Breast epithelium (tissue), 4 donors: ENCODE data around the gene ACAP2. TPM values are rescaled to one million over a fixed set of nuclear protein-coding genes. Genes with fewer than 3 reads are reported as not detected.

Source experiments
- DNase-seq, 2 donors: peaks; one replicate each; pipeline ENCODE4 v3.0.0-alpha.2; 2019; ENCODE audit warnings: low spot score in 2 of 2
- H3K27ac ChIP-seq, 2 donors: fragments of 200-600 bp; sonication (generic) in 1 of 2; one replicate each; pipeline ENCODE4 v1.5.1; 2016 to 2019; ENCODE audit warnings: mild to moderate bottlenecking in 1 of 2
- H3K27me3 ChIP-seq, 2 donors: fragments of 200-600 bp; sonication (generic) in 1 of 2; one replicate each; pipeline versions ENCODE4 v1.5.1 to v1.6.0; 2017 to 2019; ENCODE audit warnings: control low read depth in 1 of 2, mild to moderate bottlenecking in 1 of 2
- H3K36me3 ChIP-seq: fragments of 200-600 bp; one replicate; pipeline ENCODE4 v1.5.1; 2019
- H3K4me1 ChIP-seq, 2 donors: fragments of 200-600 bp; sonication (generic); one replicate each; pipeline ENCODE4 v1.5.1; 2016 to 2019; ENCODE audit warnings: control low read depth in 1 of 2
- H3K4me3 ChIP-seq, 3 donors: fragments of 200-600 bp; sonication (generic); 1 replicate in 2 of 3; 2 replicates in 1 of 3; pipeline ENCODE4 v1.5.1; 2016 to 2019; ENCODE audit warnings: mild to moderate bottlenecking in 3 of 3, moderate library complexity in 2 of 3
- H3K9me3 ChIP-seq, 2 donors: fragments of 200-600 bp; sonication (generic) in 1 of 2; one replicate each; pipeline ENCODE4 v1.5.1; 2016 to 2019; ENCODE audit warnings: control low read depth in 1 of 2
- POLR2A ChIP-seq: fragments of 450-650 bp; IDR thresholded peaks from one replicate; pipeline ENCODE4 v1.6.1; 2016; ENCODE audit warnings: antibody characterized with exemption, mild to moderate bottlenecking, moderate library complexity
- POLR2AphosphoS5 ChIP-seq, 3 donors: sonication (generic); formaldehyde crosslinking; IDR thresholded peaks; one replicate each; pipeline ENCODE4 v1.6.1; 2017; ENCODE audit warnings: antibody characterized with exemption in 3 of 3
- intact Hi-C: fragments of 100-400 bp; cut with DNase I; formaldehyde crosslinking; loops from one replicate; pipeline ENCODE4 v1.15.1; 2023; ENCODE audit warnings: low total_unique reads
- total RNA-seq, 3 donors: library from RNA; depleted of rRNA; stranded (reverse); fragments of >200 nt; gene quantifications; one replicate each; pipeline ENCODE4 v1.1.0, GENCODE V29; 2016
- TF ChIP-seq, protein P1 (sequence below), 3 donors: fragments of 450-650 bp; IDR thresholded peaks; one replicate each; pipeline ENCODE4 v1.5.1; 2016 to 2017; ENCODE audit warnings: antibody characterized with exemption in 3 of 3, mild to moderate bottlenecking in 3 of 3, moderate library complexity in 3 of 3

ACAP2 gene
- total RNA-seq, 3 donors from 2014 or later: 60.0 to 87.1 (median 63.0) TPM

DNA sequence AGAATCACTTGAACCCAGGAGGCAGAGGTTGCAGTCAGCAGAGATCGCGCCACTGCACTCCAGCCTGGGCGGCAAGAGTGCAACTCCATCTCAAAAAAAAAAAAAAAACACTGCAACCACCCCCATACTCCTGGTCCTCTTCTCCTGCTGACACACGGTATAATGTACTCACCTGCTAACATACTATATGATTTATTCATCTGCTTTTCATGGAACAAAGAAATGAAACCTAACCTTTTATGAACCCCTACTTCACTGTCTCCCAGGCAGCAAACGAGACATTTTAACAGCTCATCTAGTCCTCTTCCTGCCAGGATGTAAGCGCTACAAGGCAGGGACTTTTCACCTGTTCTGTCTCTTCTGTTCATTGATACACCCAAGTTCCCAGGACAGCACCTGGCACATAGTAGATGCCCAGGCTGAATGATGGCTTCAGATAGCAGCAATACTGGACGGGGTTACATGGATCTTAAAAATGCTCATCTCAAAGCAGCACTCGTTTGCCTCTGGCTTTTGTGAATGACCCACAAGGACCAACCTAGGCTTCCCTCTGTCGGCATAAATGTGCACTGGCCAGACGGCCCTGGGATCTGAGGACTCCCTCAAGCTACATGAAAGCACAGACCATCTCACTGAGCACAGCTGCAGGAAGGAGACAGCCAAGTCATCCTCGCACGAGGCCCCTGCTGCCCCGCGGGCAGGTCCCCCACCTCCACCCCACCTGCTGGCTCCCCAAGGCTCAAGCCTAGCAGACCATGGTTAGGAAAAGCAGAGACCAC is 192.2 kb downstream of the ACAP2 start:
- TF ChIP-seq POLR2A: no peak
- TF ChIP-seq POLR2AphosphoS5 (IDR thresholded peaks at IDR 0.05): peak in 1 of 3 donors; percentile 14
- TF ChIP-seq, protein P1, sequence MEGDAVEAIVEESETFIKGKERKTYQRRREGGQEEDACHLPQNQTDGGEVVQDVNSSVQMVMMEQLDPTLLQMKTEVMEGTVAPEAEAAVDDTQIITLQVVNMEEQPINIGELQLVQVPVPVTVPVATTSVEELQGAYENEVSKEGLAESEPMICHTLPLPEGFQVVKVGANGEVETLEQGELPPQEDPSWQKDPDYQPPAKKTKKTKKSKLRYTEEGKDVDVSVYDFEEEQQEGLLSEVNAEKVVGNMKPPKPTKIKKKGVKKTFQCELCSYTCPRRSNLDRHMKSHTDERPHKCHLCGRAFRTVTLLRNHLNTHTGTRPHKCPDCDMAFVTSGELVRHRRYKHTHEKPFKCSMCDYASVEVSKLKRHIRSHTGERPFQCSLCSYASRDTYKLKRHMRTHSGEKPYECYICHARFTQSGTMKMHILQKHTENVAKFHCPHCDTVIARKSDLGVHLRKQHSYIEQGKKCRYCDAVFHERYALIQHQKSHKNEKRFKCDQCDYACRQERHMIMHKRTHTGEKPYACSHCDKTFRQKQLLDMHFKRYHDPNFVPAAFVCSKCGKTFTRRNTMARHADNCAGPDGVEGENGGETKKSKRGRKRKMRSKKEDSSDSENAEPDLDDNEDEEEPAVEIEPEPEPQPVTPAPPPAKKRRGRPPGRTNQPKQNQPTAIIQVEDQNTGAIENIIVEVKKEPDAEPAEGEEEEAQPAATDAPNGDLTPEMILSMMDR (IDR thresholded peaks at IDR 0.05): peak in 1 of 3 donors; percentile 32
- DNase-seq: no peak
- intact Hi-C loops: no loop called here
- H3K9me3 ChIP-seq: no peaks in the 10 kb centered on the region
- H3K36me3 ChIP-seq: no peaks in the 10 kb centered on the region
- H3K27ac ChIP-seq: peak overlapping the region in 1 of 2 donors; percentile 1
- H3K4me3 ChIP-seq: no peak overlapping the region
- H3K27me3 ChIP-seq: no peaks in the 10 kb centered on the region
- H3K4me1 ChIP-seq: no peaks in the 10 kb centered on the region

DNA sequence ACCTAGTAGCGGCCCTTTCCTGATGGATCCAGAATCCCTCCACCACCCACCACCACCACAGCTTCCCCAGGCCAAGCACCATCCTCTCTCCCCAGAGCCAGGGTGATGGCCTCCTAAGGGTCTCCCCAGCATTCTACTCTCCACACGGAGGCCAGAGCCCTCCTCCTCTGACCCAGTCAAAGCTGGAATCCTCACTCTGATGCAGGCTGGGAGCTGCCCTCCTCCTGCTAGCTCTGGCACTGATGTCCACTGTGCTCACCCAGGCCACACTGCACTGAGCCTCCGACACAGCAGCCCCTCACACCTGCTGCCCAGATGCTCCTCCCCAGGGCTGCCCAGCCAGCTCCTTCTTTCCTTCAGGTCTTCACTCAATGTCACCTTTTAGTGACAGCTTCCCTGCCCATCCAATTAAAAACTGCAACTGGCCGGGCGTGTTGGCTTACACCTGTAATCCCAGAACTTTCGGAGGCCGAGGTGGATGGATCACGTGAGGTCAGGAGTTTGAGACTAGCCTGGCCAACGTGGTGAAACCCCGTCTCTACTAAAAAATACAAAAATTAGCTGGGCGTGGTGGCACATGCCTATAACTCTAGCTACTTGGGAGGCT is 192.9 kb downstream of the ACAP2 start:
- no peaks in the 10 kb centered on the region for H3K36me3 ChIP-seq
- no peaks in the 10 kb centered on the region for H3K4me1 ChIP-seq
- no peaks in the 10 kb centered on the region for H3K9me3 ChIP-seq
- H3K4me3 ChIP-seq: no peak overlapping the region
- H3K27ac ChIP-seq: no peak overlapping the region
- no peaks in the 10 kb centered on the region for H3K27me3 ChIP-seq
- intact Hi-C loops: no loop called here
- DNase-seq: no peak
- no peak for TF ChIP-seq POLR2A
- TF ChIP-seq, protein P1 (IDR thresholded peaks at IDR 0.05): no peak
- TF ChIP-seq POLR2AphosphoS5 (IDR thresholded peaks at IDR 0.05): no peak

DNA sequence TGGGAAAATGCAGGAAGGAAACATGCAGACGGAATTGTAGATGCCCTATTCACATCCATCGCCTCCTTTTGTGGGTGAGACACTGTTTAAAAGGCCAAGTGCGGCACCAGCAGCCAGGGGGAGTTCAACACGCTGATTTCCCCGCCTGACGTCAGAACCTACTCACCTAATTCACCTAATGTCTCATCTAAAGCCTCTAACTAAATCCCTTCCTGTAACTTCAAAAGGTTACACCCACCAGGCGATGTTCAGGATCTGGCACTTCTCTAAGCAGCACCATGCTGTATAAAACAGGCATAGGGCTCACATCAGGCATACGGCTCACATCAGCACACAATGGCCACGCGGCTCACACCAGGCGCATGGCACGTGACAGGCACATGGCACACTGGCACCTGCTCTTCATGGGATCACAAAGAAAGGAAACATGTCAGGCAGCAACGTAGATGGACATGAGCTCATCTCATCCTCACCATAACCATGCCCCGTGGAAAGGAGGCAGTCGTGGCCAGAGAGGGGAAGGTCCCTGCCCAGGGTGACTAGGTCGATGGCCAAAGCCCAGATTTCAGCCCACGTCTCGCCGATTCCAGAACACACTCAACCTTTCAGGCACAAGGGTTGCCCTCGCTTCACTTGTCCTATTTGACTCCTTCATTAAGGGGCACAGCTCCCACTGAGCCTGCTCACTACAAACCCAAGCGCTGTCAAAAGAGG is 193.6 kb downstream of the ACAP2 start:
- no peaks in the 10 kb centered on the region for H3K36me3 ChIP-seq
- no peaks in the 10 kb centered on the region for H3K4me1 ChIP-seq
- TF ChIP-seq POLR2A: no peak
- TF ChIP-seq, protein P1 (IDR thresholded peaks at IDR 0.05): no peak
- TF ChIP-seq POLR2AphosphoS5 (IDR thresholded peaks at IDR 0.05): no peak
- DNase-seq: no peak
- H3K27ac ChIP-seq: no peak overlapping the region
- no peaks in the 10 kb centered on the region for H3K9me3 ChIP-seq
- no peaks in the 10 kb centered on the region for H3K27me3 ChIP-seq
- no peak overlapping the region for H3K4me3 ChIP-seq
- intact Hi-C loops: no loop called here

DNA sequence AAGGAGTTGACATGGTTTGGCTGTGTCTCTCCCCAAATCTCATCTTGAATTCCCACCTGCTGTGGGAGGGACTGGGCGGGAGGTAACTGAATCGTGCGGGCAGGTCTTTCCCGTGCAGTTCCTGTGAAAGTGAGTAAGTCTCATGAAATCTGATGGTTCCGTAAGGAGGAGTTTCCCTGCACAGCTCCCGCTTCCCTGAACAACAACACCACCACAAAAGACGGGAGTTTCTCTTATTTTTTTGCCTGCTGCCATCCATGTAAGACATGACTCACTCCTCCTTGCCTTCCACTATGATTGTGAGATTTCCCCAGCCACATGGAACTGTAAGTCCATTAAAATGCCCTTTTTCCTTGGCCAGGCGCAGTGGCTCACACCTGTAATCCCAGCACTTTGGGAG is 194.5 kb downstream of the ACAP2 start:
- Histone ChIP-seq H3K27ac (no peak overlapping the region), H3K9me3 (no peaks in the 10 kb centered on the region), H3K27me3 (no peaks in the 10 kb centered on the region), H3K4me1 (no peaks in the 10 kb centered on the region), H3K36me3 (no peaks in the 10 kb centered on the region), H3K4me3 (no peak overlapping the region)
- no peak for DNase-seq
- TF ChIP-seq, protein P1 (IDR thresholded peaks at IDR 0.05): no peak
- TF ChIP-seq POLR2A (no peak), POLR2AphosphoS5 (IDR thresholded peaks at IDR 0.05) (no peak)
- intact Hi-C loops: no loop called here

DNA sequence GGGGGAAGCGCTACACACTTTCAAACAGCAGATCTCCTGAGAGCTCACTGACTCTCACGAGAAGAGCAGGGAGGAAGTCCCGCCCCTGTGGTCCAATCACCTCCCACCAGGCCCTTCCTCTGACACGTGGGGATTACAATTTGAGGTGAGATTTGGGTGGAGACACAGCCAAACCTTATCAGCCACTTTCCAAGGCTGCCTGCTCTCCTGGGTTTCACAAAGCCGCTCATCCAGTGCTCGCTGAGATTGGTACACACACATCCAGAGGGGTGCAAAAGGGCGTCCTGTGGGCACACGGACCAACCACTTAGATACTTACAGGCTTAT is 195.0 kb downstream of the ACAP2 start:
- Histone ChIP-seq H3K4me3 (no peak overlapping the region), H3K9me3 (no peaks in the 10 kb centered on the region), H3K36me3 (no peaks in the 10 kb centered on the region), H3K27me3 (no peaks in the 10 kb centered on the region), H3K27ac (no peak overlapping the region), H3K4me1 (no peaks in the 10 kb centered on the region)
- intact Hi-C loops: no loop called here
- TF ChIP-seq POLR2AphosphoS5 (IDR thresholded peaks at IDR 0.05) (no peak), POLR2A (no peak)
- TF ChIP-seq, protein P1 (IDR thresholded peaks at IDR 0.05): no peak
- DNase-seq: no peak
